Pancreas (tissue), 10 donors: Measurements from ENCODE around the gene CXXC4. TPM values are rescaled to one million over a fixed set of nuclear protein-coding genes. Genes with fewer than 3 reads are reported as not detected.

ENCODE experiments used
- ATAC-seq, 4 donors: fragments of 200-7000 bp; cut with Tn5 transposase; one replicate each; pipeline versions ENCODE4 v1.8.0 to v1.9.1; 2020; ENCODE audit warnings: mild to moderate bottlenecking in 4 of 4, moderate library complexity in 4 of 4
- DNase-seq, 6 donors: peaks; one replicate each; pipeline ENCODE4 v3.0.0-alpha.2; 2020
- FAIRE-seq: peaks from 2 replicates; lab custom pipeline; 2012; peaks lifted over from hg19 to GRCh38; lab: Jason Lieb, UNC
- H3K27ac ChIP-seq, 4 donors: fragments of 200-600 bp; sonication (generic); 1 replicate in 3 of 4; 2 replicates in 1 of 4; pipeline versions ENCODE4 v1.5.0 to v1.8.0; 2020
- H3K27me3 ChIP-seq, 4 donors: fragments of 200-600 bp; one replicate each; pipeline ENCODE4 v1.8.0; 2021
- H3K36me3 ChIP-seq, 3 donors: fragments of 200-600 bp; sonication (generic) in 1 of 3; one replicate each; pipeline versions ENCODE4 v1.5.0 to v1.8.0; 2020 to 2021
- H3K4me1 ChIP-seq, 3 donors: fragments of 200-600 bp; one replicate each; pipeline ENCODE4 v1.8.0; 2021
- H3K4me3 ChIP-seq, 4 donors: fragments of 200-600 bp; sonication (generic) in 2 of 4; one replicate each; pipeline versions ENCODE4 v1.5.0 to v1.8.0; 2020 to 2021
- H3K9me3 ChIP-seq, 4 donors: fragments of 200-600 bp; one replicate each; pipeline ENCODE4 v1.8.0; 2021
- CTCF ChIP-seq, 4 donors: fragments of 200-600 bp; sonication (generic) in 3 of 4; IDR thresholded peaks; one replicate each; pipeline versions ENCODE4 v1.5.0 to v1.8.0; 2021; ENCODE audit warnings: antibody characterized with exemption in 4 of 4
- WGBS, 2 donors: extraction: QIAGEN DNeasy Blood & Tissue Kit; methylation state at CpG; one replicate each; pipeline ENCODE4 v1.1.7; 2013; 5-methylcytosine and 5-hydroxymethylcytosine counted together
- intact Hi-C, 3 donors: fragments of 100-400 bp; cut with DNase I; formaldehyde crosslinking; loops; one replicate each; pipeline versions ENCODE4 v1.11.1 to v1.14.2; 2022
- polyA plus RNA-seq, 2 donors: library from polyadenylated mRNA; stranded (reverse); fragments of 200-250 nt; gene quantifications; one replicate each; pipeline ENCODE4 v1.2.3, GENCODE V29; 2013
- total RNA-seq, 6 donors: library from RNA; stranded (reverse); fragmentation: NEBNext Ultra II Directional in 4 of 6; extraction: Animal tissue kit (Norgen Biotek cat#: 25700) in 4 of 6; gene quantifications; one replicate each; pipeline versions ENCODE4 v1.2.1 to v1.2.4, GENCODE V29; 2021 to 2023
- donor health status: healthy with polysubstance abuse.
- donor health status: DM: no; HTN: no; CAD: no; lungs with moderate emphysema.
- donor health status: DM: no; HTN: no; CAD: no.
- donor health status: control.
- donor health status: control.
- donor health status: Bipolar disorder and iron deficiency.
- donor health status: DM: yes; HTN: yes; CAD: no.
- donor health status: DM: no; HTN: no; CAD: no.
- donor health status: DM: no; HTN: no; CAD: no.
- donor health status: DM: yes; HTN: yes; CAD: no.

Gene CXXC4
- total and polyA plus RNA-seq, 8 donors = 1.6 to 5.9 (median 3.2) TPM

GRCh38 chr4:104429150-104429741 lies 65.4 kb downstream of the CXXC4 start:
- no peaks in the 10 kb centered on the region for H3K4me1 ChIP-seq
- DNase-seq (peak in 1 of 6 donors; percentile 15), FAIRE-seq (no peak), ATAC-seq (no peak)
- no peaks in the 10 kb centered on the region for H3K9me3 ChIP-seq
- H3K27ac ChIP-seq = no peak overlapping the region
- H3K4me3 ChIP-seq = no peak overlapping the region
- intact Hi-C loops = no loop called here
- no peaks in the 10 kb centered on the region for H3K36me3 ChIP-seq
- H3K27me3 ChIP-seq = no peaks in the 10 kb centered on the region
- 74 to 78% methylated on average over 2 of the region's 2 CpGs for WGBS, 2 donors
- no peak for TF ChIP-seq CTCF (IDR thresholded peaks at IDR 0.05)

GRCh38 chr4:104425948-104426347 lies 68.7 kb downstream of the CXXC4 start:
- Histone ChIP-seq H3K27ac (no peak overlapping the region), H3K36me3 (no peaks in the 10 kb centered on the region), H3K4me3 (no peak overlapping the region), H3K4me1 (no peaks in the 10 kb centered on the region), H3K9me3 (no peaks in the 10 kb centered on the region), H3K27me3 (no peaks in the 10 kb centered on the region)
- DNase-seq (no peak), ATAC-seq (no peak), FAIRE-seq (no peak)
- WGBS, 2 donors = 75 to 76% methylated on average over 2 of the region's 2 CpGs
- TF ChIP-seq CTCF (IDR thresholded peaks at IDR 0.05) = no peak
- intact Hi-C loops = no loop called here

- no peaks in the 10 kb centered on the region for H3K36me3 ChIP-seq
- FAIRE-seq = no peak
- no peaks in the 10 kb centered on the region for H3K9me3 ChIP-seq
- WGBS, 2 donors = 3% methylated on average over 8 of the region's 8 CpGs
- no peak overlapping the region for H3K27ac ChIP-seq
- H3K4me3 ChIP-seq = peak overlapping the region; percentile 4 to 40 (median 20)
- intact Hi-C loops = no loop called here
- DNase-seq = no peak
- no peaks in the 10 kb centered on the region for H3K27me3 ChIP-seq
- TF ChIP-seq CTCF (IDR thresholded peaks at IDR 0.05) = no peak
- H3K4me1 ChIP-seq = no peaks in the 10 kb centered on the region
- ATAC-seq = peak; percentile 43 to 90 (median 83)
These were observed 69.7 kb downstream of the CXXC4 start for GRCh38 chr4:104424989-104425388.

- no peak for TF ChIP-seq CTCF (IDR thresholded peaks at IDR 0.05)
- Histone ChIP-seq H3K9me3 (no peaks in the 10 kb centered on the region), H3K4me1 (no peaks in the 10 kb centered on the region), H3K4me3 (peak overlapping the region in 3 of 4 donors; percentile 4 to 40 (median 29)), H3K27ac (no peak overlapping the region), H3K27me3 (no peaks in the 10 kb centered on the region), H3K36me3 (no peaks in the 10 kb centered on the region)
- WGBS, 2 donors = 4 to 7% methylated on average over 7 of the region's 7 CpGs
- peak in 3 of 4 donors; percentile 46 to 77 (median 50) for ATAC-seq
- no peak for DNase-seq
- intact Hi-C loops = no loop called here
- FAIRE-seq = no peak
These were observed 70.2 kb downstream of the CXXC4 start for GRCh38 chr4:104424475-104424941.

- TF ChIP-seq CTCF (IDR thresholded peaks at IDR 0.05) = no peak
- no peak for ATAC-seq
- Histone ChIP-seq H3K4me3 (no peak overlapping the region), H3K27ac (no peak overlapping the region), H3K27me3 (no peaks in the 10 kb centered on the region), H3K9me3 (no peaks in the 10 kb centered on the region), H3K36me3 (no peaks in the 10 kb centered on the region), H3K4me1 (peaks cover 0 to 11% (median 5%) of the 10 kb centered on the region in 3 donors)
- 65 to 73% methylated on average over 2 of the region's 2 CpGs for WGBS, 2 donors
- intact Hi-C loops = no loop called here
- no peak for DNase-seq
- no peak for FAIRE-seq
These were observed 73.1 kb downstream of the CXXC4 start for GRCh38 chr4:104421566-104421965.
